A549 (cell line): ENCODE data around the gene NXPH1.

Source experiments
- EP300 ChIP-seq, 2 experiments: fragments of >200 bp; sonication (Bioruptor Twin); formaldehyde crosslinking; IDR thresholded peaks; 2 replicates in 1 of 2; 3 replicates in 1 of 2; pipeline ENCODE4 v1.6.1; 2016 to 2017
- POLR2A ChIP-seq: IDR thresholded peaks from 2 replicates; pipeline ENCODE4 v1.6.1; 2012; ENCODE audit warnings: mild to moderate bottlenecking, low read length
- RFX5 ChIP-seq: fragments of 450-650 bp; IDR thresholded peaks from 2 replicates; pipeline ENCODE4 v1.7.1; 2014; ENCODE audit warnings: antibody characterized with exemption, mild to moderate bottlenecking, moderate library complexity
- RNF2 ChIP-seq: fragments of 200-600 bp; sonication (generic); IDR thresholded peaks from 2 replicates; pipeline ENCODE4 v1.6.1; 2016; ENCODE audit warnings: low read depth, mild to moderate bottlenecking, antibody characterized with exemption, moderate library complexity, borderline replicate concordance
- ZFP36 ChIP-seq: fragments of 450-650 bp; IDR thresholded peaks from 2 replicates; pipeline ENCODE4 v1.6.1; 2014; ENCODE audit warnings: borderline replicate concordance; ENCODE audit not compliant: partially characterized antibody
- TF ChIP-seq, protein P1 (sequence below): fragments of >200 bp; sonication (Bioruptor Twin); formaldehyde crosslinking; IDR thresholded peaks from 3 replicates; pipeline ENCODE4 v1.5.1; 2016
- TF ChIP-seq, protein P2 (sequence below): fragments of 200-600 bp; sonication (generic); IDR thresholded peaks from 2 replicates; pipeline ENCODE4 v1.6.1; 2016; ENCODE audit warnings: antibody characterized with exemption, mild to moderate bottlenecking, moderate library complexity
- TF ChIP-seq, protein P3 (sequence below): IDR thresholded peaks from 2 replicates; pipeline ENCODE4 v1.6.1; 2012; ENCODE audit warnings: low read depth, borderline replicate concordance
- TF ChIP-seq, protein P4 (sequence below): IDR thresholded peaks from 2 replicates; pipeline ENCODE4 v1.6.1; 2012

DNA sequence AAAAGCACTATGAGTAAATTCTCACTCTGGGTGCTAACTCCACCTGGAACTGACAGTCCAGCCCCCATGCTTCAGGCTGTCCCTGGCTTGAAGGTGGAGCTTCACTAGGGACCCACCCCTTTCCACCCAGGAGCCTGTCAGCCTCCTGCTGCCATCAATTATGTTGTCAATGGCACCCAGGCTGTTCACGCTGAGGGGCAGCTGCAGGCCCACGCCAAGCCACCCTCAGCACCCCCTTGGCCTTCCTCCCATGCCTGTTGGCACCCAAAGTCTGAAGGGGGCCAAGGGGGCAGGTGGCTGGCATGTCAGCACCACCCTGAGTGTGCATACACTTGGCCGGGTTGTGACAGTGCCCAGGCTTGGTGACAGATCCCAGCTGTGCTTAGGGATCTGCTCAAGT is 149.3 kb downstream of the NXPH1 start:
- TF ChIP-seq EP300 (IDR thresholded peaks at IDR 0.05): no peak
- TF ChIP-seq, protein P1, sequence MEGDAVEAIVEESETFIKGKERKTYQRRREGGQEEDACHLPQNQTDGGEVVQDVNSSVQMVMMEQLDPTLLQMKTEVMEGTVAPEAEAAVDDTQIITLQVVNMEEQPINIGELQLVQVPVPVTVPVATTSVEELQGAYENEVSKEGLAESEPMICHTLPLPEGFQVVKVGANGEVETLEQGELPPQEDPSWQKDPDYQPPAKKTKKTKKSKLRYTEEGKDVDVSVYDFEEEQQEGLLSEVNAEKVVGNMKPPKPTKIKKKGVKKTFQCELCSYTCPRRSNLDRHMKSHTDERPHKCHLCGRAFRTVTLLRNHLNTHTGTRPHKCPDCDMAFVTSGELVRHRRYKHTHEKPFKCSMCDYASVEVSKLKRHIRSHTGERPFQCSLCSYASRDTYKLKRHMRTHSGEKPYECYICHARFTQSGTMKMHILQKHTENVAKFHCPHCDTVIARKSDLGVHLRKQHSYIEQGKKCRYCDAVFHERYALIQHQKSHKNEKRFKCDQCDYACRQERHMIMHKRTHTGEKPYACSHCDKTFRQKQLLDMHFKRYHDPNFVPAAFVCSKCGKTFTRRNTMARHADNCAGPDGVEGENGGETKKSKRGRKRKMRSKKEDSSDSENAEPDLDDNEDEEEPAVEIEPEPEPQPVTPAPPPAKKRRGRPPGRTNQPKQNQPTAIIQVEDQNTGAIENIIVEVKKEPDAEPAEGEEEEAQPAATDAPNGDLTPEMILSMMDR: no peak
- no peak for TF ChIP-seq ZFP36
- TF ChIP-seq, protein P2, sequence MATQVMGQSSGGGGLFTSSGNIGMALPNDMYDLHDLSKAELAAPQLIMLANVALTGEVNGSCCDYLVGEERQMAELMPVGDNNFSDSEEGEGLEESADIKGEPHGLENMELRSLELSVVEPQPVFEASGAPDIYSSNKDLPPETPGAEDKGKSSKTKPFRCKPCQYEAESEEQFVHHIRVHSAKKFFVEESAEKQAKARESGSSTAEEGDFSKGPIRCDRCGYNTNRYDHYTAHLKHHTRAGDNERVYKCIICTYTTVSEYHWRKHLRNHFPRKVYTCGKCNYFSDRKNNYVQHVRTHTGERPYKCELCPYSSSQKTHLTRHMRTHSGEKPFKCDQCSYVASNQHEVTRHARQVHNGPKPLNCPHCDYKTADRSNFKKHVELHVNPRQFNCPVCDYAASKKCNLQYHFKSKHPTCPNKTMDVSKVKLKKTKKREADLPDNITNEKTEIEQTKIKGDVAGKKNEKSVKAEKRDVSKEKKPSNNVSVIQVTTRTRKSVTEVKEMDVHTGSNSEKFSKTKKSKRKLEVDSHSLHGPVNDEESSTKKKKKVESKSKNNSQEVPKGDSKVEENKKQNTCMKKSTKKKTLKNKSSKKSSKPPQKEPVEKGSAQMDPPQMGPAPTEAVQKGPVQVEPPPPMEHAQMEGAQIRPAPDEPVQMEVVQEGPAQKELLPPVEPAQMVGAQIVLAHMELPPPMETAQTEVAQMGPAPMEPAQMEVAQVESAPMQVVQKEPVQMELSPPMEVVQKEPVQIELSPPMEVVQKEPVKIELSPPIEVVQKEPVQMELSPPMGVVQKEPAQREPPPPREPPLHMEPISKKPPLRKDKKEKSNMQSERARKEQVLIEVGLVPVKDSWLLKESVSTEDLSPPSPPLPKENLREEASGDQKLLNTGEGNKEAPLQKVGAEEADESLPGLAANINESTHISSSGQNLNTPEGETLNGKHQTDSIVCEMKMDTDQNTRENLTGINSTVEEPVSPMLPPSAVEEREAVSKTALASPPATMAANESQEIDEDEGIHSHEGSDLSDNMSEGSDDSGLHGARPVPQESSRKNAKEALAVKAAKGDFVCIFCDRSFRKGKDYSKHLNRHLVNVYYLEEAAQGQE: no peak
- TF ChIP-seq, protein P3, sequence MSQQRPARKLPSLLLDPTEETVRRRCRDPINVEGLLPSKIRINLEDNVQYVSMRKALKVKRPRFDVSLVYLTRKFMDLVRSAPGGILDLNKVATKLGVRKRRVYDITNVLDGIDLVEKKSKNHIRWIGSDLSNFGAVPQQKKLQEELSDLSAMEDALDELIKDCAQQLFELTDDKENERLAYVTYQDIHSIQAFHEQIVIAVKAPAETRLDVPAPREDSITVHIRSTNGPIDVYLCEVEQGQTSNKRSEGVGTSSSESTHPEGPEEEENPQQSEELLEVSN: no peak
- no peak for TF ChIP-seq RFX5
- no peak for TF ChIP-seq POLR2A
- no peak for TF ChIP-seq RNF2
- TF ChIP-seq, protein P4, sequence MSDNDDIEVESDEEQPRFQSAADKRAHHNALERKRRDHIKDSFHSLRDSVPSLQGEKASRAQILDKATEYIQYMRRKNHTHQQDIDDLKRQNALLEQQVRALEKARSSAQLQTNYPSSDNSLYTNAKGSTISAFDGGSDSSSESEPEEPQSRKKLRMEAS: no peak
